Right ventricle myocardium inferior (tissue), 1 donor: ENCODE results near the gene BAX. TPM values are rescaled to one million over a fixed set of nuclear protein-coding genes. Genes with fewer than 3 reads are reported as not detected.

ENCODE experiments used
- ATAC-seq: fragments of 200-7000 bp; cut with Tn5 transposase; one replicate; pipeline ENCODE4 v1.9.1; 2020; ENCODE audit warnings: mild to moderate bottlenecking, moderate library complexity
- DNase-seq: peaks from one replicate; pipeline ENCODE4 v3.0.0; 2021; ENCODE audit errors: missing footprints
- intact Hi-C: fragments of 100-400 bp; cut with DNase I; formaldehyde crosslinking; loops from one replicate; pipeline ENCODE4 v1.11.0; 2022
- total RNA-seq: library from RNA; stranded (reverse); fragmentation: NEBNext Ultra II Directional; extraction: Animal tissue kit (Norgen Biotek cat#: 25700); gene quantifications from one replicate; pipeline ENCODE4 v1.2.1, GENCODE V29; 2021
- donor health status: DM: no; HTN: yes; CAD: no; lungs with severe emphysema.

BAX gene
- total RNA-seq, 1 donor from 2014 or later, result 22.4 TPM

DNA sequence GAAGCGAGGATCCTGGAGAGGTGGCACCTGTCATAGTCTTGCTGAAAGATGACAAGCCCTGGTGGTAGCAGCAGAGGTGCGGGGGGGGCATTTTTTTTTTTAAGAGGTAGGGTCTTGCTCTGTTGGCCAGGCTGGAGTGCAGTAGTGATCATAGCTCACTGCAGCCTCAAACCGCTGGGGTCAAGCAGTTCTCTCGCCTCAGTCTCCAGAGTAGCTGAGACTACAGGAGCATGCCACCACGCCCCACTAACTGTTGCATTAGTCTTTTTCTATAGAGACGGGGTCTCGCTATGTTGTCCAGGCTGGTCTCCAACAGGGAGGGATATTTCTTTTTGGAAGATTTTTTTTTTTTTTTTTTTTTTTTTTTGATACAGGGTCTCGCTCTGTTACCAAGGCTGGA is 3.3 kb downstream of the BAX start:
- no peak for DNase-seq
- ATAC-seq, result no peak
- intact Hi-C loops, result no loop called here

DNA sequence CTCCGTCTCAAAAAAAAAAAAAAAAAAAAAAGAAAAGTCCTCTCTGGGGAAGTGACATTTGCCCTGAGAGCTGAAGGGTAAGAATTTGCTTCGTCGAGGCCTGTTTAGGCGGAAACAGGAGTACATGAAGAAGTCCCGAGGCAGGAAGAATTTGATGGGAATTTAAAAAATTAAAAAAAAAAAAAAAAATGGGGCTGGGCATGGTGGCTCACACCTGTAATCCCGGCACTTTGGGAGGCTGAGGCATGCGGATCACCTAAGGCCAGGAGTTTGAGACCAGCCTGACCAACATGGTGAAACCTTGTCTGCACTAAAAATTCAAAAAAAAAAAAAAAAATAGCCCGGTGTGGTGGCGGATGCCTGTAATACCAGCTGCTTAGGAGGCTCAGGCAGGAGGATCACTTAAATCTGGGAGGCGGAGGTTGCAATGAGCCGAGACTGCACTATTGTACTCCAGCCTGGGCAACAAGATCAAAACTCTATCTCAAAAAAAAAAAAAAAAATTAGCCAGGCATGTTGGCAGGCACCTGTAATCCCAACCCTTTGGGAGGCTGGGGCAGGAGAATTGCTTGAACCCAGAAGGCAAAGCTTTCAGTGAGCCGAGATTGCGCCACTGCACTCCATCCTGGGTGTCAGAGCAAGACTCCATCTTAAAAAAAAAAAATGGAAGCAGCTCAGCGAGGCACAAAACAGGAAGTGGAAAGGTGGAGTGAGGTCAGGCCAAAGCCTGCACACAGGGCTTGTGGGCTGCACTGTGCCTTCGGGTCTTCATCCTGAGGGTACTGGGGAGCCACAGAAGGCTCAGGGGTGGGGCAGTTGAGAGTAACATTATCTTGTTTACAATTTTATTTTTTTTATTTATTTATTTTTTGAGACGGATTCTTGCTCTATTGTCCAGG is 4.9 kb downstream of the BAX start:
- DNase-seq (no peak), ATAC-seq (no peak)
- intact Hi-C loops, result no loop called here

DNA sequence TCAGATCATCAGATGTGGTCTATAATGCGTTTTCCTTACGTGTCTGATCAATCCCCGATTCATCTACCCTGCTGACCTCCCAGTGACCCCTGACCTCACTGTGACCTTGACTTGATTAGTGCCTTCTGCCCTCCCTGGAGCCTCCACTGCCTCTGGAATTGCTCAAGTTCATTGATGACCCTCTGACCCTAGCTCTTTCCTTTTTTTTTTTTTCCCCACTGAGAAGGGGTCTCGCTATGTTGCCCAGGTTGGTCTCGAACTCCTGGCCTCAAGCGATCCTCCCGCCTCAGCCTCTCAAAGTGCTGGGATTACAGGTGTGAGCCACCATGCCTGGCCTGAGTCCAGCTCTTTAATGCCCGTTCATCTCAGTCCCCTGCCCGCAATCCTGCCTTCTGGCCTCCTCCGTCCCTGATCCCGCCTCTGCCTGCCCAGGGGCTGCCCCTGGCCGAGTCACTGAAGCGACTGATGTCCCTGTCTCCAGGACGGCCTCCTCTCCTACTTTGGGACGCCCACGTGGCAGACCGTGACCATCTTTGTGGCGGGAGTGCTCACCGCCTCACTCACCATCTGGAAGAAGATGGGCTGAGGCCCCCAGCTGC is 6.5 kb downstream of the BAX start:
- DNase-seq, result no peak
- intact Hi-C loops, result no loop called here
- no peak for ATAC-seq

DNA sequence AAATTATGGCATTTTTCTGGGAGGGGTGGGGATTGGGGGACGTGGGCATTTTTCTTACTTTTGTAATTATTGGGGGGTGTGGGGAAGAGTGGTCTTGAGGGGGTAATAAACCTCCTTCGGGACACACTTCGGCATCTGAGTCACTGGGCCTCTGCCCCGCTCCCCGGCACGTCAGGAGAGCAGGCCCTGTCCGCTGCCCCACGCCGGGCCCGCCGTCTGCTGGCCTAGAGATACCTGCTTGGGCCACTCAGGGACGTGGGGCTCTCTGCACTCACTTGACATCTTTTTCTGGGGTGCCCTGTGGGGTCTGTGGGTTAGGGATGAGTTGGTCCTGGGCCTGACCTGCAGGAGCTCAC is 7.0 kb downstream of the BAX start:
- ATAC-seq (no peak), DNase-seq (no peak)
- intact Hi-C loops, result no loop called here

DNA sequence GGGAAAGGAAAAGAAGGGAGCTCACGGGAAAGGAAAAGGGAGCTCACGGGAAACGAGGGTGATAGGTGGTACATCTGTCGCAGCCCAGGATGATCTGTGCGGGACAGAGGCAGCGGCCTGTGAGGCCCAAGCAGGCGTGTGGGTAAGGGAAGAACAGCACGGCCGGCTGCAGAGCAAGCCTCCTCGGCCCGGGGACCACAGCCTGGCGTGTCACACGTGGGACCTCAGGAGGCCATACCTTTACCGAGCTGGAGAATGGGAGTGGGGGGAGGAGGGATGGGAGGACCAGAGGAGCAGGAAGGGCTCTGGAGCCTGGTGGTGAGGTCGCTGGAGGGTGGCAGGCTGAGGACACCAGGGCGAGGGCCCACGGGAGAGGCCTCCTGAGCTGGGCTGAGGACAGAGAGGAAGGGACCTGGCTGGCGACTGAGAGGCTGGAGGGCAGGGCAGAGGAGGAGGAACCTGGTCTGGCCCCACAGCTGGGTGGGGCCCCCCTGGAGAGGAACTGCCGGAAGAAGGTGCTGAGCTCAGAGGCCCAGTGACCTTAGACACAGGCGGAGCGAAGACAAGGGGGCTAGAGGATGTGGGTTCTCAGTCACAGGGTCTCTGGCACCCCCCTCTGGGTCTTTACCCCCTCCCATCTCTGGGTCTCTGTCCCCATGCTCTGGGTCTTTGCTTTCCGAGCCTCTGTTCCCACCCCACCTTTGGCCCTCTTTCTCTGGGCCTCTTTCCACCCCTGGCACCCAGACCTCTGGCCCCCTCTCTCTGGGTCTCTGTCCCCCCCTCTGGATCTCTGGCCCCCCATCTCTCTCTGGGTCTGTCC is 7.6 kb downstream of the BAX start:
- intact Hi-C loops, result no loop called here
- no peak for ATAC-seq
- peak; percentile 85 for DNase-seq

DNA sequence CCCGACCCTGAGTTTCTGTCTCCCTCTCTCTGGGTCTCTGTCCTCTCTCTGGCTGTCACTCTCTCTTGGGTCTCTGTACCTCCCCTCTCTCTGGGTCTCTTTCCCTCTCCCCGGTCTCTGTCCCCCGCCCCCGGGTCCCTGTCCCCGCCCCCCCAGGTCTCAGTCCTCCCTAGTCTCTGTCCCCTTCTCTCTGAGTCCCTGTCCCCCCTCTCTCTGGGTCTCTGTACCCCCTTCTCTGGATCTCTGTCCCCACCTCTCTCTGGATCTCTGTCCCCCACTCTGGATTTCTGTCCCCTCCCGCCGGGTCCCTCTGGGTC is 8.1 kb downstream of the BAX start:
- intact Hi-C loops, result no loop called here
- no peak for DNase-seq
- ATAC-seq, result no peak

DNA sequence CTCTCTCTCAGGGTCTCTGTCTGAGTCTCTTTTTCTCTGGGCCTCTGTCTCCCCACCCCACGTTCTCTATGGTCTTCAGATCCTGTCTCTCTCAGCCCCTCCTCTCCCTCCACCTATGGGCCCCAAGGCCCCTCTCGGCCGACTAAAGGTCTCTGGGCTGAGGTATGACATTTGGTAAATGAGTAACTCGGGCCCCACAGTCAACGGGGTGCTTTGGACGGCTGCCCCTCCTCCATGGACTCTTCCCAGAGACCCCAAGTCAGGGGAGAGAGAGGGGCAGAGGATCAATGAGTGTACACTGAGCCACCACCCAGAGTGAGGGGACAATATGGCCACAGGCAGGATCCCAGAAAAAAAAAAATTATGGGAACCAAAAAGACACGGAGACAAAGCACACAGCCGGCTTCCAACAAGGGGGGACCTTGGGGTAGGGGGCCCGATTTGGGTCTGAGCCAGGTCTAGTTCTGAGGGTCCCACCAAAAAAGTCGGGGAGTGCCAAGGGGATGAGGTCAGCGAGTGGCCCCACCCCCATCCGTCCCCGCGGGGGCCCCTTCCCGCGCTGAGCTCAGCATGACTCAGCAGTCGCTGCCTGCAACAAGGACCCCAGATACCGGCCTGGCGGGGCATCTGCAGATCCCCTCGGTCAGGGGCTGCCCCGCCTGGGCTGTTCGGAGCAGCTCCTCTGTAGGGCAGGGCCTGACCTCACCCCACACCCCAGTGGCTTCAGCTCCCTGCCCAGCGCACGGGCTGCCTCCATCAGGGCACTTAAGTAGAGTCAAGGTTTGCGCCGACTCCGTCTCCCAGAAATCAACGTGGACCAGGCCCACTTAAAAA is 8.9 kb downstream of the BAX start:
- ATAC-seq (peak; percentile 9), DNase-seq (peak; percentile 89)
- intact Hi-C loops, result loop anchor here (2.0 kb wide), 2 partner anchors 29 to 91 kb away; partner anchors contain the start of genes GYS1, PPP1R15A and RUVBL2

DNA sequence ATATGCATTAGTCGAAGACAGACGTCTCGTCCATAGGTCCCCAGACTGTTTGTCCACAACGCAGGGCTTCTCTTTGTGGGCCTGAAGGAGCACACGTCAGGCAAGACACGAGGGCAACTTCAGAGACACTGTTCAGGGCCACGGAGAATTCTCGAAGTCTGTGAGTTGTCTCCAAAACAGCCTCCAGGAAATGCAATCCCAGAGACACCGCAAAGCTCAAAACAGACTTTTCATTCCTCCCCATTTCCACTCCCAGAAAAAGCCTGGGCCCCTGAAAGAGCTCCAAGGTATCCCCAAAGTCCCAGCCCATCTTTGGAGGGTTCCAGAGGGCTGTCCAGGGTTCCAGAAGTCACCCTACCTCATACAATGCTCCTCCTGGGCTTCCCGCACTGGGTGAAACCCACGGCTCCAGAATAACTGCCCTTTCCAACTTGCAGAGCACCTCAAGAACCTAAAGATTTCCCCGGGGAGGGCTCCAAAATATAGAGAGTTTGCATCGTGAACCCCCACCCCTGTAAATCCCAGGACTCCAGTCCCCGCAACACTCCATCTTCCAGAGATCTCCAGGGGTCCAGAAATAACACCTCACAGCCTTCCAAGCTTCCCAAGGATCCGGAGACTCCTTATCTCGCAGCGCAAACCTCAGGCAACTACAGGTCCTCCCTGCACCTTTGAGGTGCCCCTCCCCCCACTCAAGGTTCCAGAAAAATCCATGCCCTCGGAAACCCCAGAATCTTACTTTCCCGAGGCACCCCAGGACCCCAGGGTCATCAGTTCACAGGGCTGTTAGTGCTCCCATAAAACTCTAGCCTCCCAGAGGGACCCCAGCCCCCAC is 9.7 kb downstream of the BAX start:
- intact Hi-C loops, result loop anchor here (2.0 kb wide), 2 partner anchors 28 to 92 kb away; partner anchors contain the start of genes GYS1, PPP1R15A and RUVBL2
- DNase-seq (no peak), ATAC-seq (no peak)

DNA sequence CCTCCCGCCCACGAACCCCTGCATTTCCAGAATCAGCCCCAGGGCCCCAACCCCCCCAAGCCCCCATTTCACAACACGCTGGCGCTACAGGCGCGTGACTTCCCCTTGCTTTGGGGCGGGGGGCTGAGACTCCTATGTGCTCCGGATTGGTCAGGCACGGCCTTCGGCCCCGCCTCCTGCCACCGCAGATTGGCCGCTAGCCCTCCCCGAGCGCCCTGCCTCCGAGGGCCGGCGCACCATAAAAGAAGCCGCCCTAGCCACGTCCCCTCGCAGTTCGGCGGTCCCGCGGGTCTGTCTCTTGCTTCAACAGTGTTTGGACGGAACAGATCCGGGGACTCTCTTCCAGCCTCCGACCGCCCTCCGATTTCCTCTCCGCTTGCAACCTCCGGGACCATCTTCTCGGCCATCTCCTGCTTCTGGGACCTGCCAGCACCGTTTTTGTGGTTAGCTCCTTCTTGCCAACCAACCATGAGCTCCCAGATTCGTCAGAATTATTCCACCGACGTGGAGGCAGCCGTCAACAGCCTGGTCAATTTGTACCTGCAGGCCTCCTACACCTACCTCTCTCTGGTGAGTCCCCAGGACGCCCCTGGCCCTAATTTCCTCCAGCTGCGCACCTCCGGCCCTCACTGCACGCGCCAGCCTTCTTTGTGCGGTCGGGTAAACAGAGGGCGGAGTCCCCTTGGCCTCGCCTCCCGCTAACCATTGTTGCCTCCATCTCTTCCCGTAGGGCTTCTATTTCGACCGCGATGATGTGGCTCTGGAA is 10.5 kb downstream of the BAX start, which contains the start of gene FTL:
Gene FTL, plus strand, starts transcription at position 270 of the 766 bp plus-strand sequence. Its CDS starts 199 bp downstream, at position 469.
- ATAC-seq, result peak; percentile 89
- intact Hi-C loops, result loop anchor here (2.0 kb wide), 2 partner anchors 28 to 92 kb away; partner anchors contain the start of genes GYS1, PPP1R15A and RUVBL2

DNA sequence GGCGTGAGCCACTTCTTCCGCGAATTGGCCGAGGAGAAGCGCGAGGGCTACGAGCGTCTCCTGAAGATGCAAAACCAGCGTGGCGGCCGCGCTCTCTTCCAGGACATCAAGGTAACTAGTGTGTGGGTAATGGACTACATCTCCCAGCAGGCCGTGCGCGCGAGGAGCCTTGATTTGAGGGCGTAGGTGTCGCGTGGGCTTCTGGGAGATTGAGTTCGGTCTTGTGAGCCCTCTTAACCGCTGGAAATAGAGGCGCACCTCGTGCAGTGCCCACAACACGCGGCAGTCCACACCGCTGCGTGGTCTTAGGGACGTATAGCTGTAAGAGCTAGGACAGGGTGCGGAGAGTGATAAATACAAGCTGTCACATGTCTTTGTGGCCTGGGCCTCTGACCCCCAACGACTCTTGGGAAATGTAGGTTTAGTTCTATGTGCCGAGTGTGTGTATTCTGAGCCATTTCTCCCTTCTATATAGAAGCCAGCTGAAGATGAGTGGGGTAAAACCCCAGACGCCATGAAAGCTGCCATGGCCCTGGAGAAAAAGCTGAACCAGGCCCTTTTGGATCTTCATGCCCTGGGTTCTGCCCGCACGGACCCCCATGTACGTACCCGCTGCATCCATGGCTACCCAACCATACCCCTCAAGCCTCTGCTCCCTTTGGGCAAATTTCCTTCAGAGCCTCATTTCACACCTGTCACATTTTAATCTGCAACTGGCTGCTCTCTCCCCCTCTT is 11.3 kb downstream of the BAX start:
- DNase-seq (peak; percentile 96), ATAC-seq (peak; percentile 60)
- intact Hi-C loops, result loop anchor here (2.0 kb wide), 2 partner anchors 27 to 93 kb away; partner anchors contain the start of genes GYS1, PPP1R15A and RUVBL2

More for the DNA sequence above, 10.5 kb downstream of the BAX start, which contains the start of gene FTL:
- DNase-seq, result peak; percentile 99

DNA sequence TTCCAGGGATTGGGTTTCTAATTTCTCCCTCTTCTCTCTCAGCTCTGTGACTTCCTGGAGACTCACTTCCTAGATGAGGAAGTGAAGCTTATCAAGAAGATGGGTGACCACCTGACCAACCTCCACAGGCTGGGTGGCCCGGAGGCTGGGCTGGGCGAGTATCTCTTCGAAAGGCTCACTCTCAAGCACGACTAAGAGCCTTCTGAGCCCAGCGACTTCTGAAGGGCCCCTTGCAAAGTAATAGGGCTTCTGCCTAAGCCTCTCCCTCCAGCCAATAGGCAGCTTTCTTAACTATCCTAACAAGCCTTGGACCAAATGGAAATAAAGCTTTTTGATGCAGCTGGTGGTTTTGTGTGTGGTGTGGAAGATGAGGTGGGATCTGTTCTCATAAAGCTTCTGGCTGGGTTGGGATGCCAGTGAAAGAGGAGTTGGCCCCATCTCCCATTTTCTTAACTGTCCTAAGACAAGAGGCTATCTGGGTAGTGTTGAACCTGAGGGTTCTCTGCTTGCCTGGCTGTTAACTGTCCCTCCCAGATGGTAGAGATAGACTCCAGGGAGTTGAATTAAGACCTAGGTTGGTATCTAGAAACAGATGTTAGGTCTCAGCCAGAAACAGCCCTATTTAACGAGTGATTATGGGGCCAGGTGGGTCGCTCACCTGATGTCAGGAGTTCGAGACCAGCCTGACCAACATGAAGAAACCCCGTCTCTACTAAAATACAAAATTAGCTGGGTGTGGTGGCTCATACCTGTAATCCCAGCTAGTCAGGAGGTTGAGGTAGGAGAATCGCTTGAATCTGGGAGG is 12.1 kb downstream of the BAX start:
- DNase-seq (no peak), ATAC-seq (no peak)
- intact Hi-C loops, result no loop called here

DNA sequence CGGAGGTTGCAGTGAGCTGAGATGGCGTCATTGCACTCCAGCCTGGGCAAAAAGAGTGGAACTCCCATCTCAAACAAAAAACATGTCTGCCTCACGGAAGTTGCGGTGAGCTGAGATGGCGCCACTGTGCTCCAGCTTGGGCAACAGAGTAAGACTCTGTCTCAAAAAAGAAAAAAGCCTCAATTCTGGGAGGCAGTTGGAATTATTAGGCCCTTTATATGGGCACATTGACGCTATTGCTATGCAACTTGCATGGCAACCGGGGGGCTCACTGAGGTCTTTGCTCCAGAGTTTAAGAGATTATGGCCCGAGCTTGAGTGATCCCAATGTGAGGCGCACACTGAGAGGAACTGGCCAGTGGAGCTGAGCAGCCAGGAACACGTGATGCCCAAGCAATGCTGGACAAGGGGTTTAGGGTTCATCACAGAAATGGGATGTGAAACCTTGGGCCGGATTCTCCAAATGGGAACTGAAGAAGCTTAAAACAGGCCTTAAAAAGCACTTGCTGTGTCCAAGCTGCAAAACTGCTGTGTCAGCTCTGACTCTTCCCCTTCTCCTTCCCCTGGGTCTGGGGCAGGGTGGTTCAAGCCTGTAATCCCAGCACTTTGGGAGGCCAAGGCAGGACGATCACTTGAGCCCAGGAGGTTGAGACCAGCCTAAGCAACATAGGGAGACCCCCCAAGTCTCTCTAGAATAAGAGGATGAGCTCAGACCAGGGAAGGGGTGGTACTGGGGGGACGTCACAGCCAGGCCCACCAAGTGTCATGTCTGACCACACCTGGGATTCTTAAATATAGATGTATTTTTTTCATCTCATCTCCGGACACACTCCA is 12.9 kb downstream of the BAX start:
- ATAC-seq (peak; percentile 4), DNase-seq (no peak)
- intact Hi-C loops, result no loop called here

DNA sequence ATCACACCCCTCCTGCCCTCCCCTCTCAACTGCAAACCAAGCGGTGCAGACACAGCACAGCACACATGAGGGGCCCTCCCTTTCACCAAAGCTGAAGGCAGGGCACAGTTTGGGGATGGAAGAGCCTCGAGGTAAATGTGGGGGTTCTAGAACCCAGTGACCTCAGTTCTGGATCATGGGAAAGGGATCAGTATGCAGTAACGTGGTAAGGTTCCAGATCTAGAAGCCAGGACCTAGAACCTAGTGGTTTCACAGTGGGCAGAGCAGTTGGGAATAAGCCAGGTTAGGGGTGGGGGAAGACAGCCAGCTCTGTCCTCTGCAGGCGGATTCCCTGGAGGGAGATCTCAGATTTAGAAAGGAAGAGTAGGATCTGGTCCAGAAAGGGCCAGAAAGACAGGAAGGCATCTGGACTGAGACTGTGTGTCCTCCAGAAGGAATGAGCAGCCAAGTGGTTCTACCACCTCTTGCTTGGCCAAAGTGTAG is 13.5 kb downstream of the BAX start:
- intact Hi-C loops, result no loop called here
- DNase-seq (no peak), ATAC-seq (no peak)

DNA sequence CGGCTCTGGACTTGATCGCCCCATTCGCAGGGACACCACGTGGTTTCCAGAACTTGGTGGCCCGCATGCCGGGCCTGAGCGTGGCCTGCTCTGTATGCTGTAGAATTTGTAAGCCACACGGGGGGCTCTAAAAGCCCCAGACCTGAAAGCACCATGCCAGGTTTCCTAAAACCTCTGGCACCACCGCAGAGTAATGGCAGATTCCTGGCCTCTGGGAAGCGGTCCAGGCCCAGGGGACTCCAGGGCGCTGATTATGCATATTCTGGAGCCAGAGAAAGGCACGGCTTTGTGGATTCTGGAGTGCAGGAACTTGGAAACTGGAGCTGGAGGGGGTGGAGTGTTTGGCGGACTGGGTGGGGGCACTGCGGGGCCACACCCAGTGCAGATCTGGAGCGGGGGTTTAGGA is 14.1 kb downstream of the BAX start:
- intact Hi-C loops, result no loop called here
- no peak for ATAC-seq
- no peak for DNase-seq
